SK-N-MC (cell line): ENCODE measurements around the gene ELMOD3.

Experiments
- DNase-seq: peaks from one replicate; pipeline ENCODE4 v3.0.0-alpha.2; 2011; ENCODE audit warnings: low read depth, low spot score
- H3K27ac ChIP-seq: fragments of 200-600 bp; sonication (generic); 2 replicates; pipeline ENCODE4 v1.5.1; 2016; ENCODE audit warnings: mixed run types
- H3K36me3 ChIP-seq: fragments of 200-600 bp; sonication (generic); 2 replicates; pipeline ENCODE4 v1.6.1; 2017; ENCODE audit warnings: antibody characterized with exemption, low read length, mixed read lengths; ENCODE audit not compliant: insufficient read depth
- H3K4me3 ChIP-seq: fragments of 200-600 bp; sonication (generic); 2 replicates; pipeline ENCODE4 v1.5.1; 2016
- H3K9ac ChIP-seq: fragments of 200-600 bp; sonication (generic); 2 replicates; pipeline ENCODE4 v1.8.0; 2017; ENCODE audit warnings: mixed run types, mixed read lengths; ENCODE audit not compliant: insufficient read length
- H3K9me3 ChIP-seq: fragments of 200-600 bp; sonication (generic); 2 replicates; pipeline ENCODE4 v1.6.1; 2017; ENCODE audit warnings: low read depth, mild to moderate bottlenecking, antibody characterized with exemption, low read length, moderate library complexity, mixed read lengths
- EZH2 ChIP-seq: fragments of 200-600 bp; sonication (generic); IDR thresholded peaks from one replicate; pipeline ENCODE4 v1.6.1; 2017; ENCODE audit warnings: antibody characterized with exemption
- FOXP2 ChIP-seq: optimal IDR thresholded peaks from 2 replicates; pipeline ENCODE3; 2011; ENCODE audit warnings: mild to moderate bottlenecking, moderate library complexity; ENCODE audit not compliant: insufficient read depth; ENCODE audit errors: extremely low read length, control extremely low read depth
- POLR2AphosphoS5 ChIP-seq: IDR thresholded peaks from 2 replicates; pipeline ENCODE4 v1.6.1; 2012; ENCODE audit warnings: mild to moderate bottlenecking, low read depth, low read length, borderline replicate concordance

The ELMOD3 gene

GRCh38 chr2:85440729-85441128 is 86.2 kb downstream of the ELMOD3 start:
- H3K36me3 ChIP-seq: no peaks in the 10 kb centered on the region
- H3K4me3 ChIP-seq: no peak overlapping the region
- no peak for TF ChIP-seq EZH2
- TF ChIP-seq POLR2AphosphoS5: no peak
- TF ChIP-seq FOXP2: no peak
- no peak overlapping the region for H3K27ac ChIP-seq
- H3K9me3 ChIP-seq: no peaks in the 10 kb centered on the region
- DNase-seq: no peak
- no peak overlapping the region for H3K9ac ChIP-seq
